Measurements from ENCODE around the gene KCNC4.
A peak's percentile ranks its signal among the peaks of the same experiment; 100 is the strongest.

Gene KCNC4

GRCh38 chr1:110212169-110213142 lies 2.3 kb downstream of the KCNC4 start:
- DNase-seq = peak; percentile 76

DNA sequence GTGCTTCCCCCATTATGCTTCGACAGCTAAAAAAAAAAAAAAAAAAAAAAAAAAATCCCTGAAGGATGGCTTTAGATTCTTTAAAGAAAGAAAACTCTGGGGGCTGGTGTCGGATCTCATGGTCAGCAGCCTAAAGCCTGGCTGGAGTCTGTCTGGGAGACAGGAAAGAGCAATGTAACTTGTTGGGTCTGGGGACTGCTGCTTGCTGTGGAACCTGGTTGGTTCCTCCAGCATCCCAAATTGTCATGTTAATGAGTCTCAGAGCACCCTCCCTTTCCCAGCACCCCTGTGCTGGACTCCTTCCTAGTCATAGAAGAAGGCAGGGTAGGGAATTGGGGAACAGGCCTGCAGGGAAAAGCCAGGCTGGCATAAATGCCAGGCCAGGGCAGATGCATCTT lies 3.0 kb downstream of the KCNC4 start:
- DNase-seq = no peak

GRCh38 chr1:110214454-110215404 lies 4.6 kb downstream of the KCNC4 start:
- DNase-seq = peak; percentile 61

- DNase-seq = no peak
These were observed 5.8 kb downstream of the KCNC4 start for GRCh38 chr1:110215621-110216515.

DNA sequence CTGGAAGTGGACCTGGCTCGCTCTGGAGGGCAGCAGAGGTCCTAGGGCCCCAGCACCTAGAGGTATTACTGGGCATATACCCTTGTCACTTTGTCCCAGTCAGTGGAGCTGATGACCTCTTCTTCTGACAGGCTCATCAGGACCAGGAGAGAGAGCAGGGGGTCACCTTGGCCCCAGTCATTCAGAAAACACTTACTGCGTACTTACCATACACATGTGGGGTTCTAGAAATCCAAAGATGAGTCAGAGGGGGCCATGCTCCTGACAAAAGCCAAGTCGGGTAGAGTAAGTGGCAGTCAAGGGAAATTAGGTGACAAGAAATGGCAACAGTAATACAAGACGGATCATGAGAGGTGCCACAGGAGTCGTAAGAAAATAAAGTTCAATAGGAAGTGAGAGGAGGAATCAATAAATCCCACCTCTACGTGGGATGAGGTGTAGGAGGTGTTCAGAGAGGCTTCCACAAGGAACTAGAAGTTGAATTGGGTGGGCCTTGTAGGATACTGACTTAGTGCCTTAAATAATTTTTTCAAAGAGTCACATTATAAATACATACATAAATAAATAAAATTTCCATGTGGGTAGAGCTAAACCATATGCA lies 6.8 kb downstream of the KCNC4 start:
- DNase-seq = no peak

GRCh38 chr1:110218137-110218536 lies 8.0 kb downstream of the KCNC4 start:
- DNase-seq = no peak

DNA sequence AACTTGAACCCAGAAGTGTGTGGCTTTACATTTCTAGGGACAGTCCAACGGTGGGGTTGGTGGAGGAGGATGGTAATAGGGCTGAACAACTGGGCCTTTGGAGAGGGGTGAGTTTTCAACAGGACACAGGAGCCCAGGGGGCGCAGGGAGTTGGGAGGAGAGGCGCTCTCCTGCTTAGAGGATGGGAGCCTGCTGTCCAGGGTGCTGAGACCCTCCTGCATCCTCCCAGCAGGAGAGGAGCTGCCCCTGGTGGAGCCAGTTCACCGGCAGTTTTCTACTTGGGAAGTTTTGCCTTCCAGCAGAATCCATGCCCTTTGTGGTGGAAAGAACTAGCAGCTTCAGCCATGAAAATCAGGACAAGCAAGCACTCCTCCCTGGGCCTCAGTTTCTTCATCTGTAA lies 8.6 kb downstream of the KCNC4 start:
- DNase-seq = no peak

DNA sequence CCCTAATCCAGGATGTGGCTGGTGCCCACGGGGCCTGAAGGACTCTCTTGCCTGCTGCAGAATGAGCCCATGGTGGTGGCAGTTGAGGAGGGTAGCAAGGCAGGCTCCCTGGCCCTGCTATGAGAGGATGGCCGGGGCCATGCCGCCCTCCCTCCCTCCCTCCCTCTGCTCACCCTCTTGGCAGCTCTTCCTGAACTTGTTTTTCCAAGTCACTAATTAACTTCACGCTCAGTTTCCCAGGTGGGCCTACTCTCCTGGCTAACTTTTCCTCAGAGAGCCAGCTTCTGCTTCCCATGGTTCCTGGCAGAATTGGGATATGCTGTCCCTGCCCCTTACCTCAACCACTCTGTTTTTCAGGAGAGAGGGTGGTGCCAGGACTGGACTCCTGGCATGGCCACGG lies 10.2 kb downstream of the KCNC4 start:
- DNase-seq = no peak

- no peak for DNase-seq
These were observed 11.0 kb downstream of the KCNC4 start for GRCh38 chr1:110221119-110221518.

DNA sequence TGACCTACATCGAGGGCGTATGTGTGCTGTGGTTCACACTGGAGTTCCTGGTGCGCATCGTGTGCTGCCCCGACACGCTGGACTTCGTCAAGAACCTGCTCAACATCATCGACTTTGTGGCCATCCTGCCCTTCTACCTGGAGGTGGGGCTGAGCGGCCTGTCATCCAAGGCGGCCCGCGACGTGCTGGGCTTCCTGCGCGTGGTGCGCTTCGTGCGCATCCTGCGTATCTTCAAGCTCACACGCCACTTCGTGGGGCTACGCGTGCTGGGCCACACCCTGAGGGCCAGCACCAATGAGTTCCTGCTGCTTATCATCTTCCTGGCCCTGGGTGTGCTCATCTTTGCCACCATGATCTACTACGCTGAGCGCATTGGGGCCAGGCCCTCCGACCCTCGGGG lies 13.0 kb downstream of the KCNC4 start:
- no peak for DNase-seq

- no peak for DNase-seq
These were observed 13.5 kb downstream of the KCNC4 start for GRCh38 chr1:110223581-110223980.

DNA sequence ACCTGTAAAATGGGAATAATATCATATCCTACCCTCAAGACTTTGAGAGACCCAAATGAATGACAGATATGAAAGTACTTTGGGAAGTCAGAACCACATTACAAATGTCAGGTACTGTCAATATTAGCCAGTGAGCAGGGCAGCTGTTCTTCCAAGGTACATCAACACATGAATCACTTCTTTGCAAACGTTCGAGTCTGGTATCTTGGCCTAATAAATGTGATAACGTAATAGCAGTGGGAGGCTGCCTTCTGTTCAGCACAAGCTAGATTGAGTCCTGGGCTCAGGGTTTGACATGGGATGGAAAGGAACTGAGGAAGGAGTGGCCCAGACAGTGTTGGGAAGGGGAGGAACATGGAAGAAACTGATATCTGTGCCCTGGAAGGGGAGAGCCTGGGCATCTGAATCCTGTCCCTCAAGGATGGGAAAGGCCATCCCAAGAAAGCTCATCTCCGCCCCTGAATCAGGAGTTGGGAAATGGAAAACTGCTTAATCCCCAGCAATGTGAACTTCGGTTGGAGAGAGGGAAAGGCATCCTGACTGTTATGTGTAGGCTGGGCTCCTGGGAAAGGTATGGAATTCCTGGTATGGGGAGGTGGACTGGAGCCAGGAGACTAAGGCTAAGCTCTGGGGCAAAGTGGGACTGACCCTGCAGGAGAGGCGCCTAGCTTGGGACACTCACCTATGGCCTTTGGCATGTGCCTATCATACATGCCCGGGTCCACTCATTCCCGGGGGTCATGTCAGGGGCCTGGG lies 14.3 kb downstream of the KCNC4 start:
- no peak for DNase-seq

GRCh38 chr1:110225212-110225611 lies 15.1 kb downstream of the KCNC4 start:
- no peak for DNase-seq

DNA sequence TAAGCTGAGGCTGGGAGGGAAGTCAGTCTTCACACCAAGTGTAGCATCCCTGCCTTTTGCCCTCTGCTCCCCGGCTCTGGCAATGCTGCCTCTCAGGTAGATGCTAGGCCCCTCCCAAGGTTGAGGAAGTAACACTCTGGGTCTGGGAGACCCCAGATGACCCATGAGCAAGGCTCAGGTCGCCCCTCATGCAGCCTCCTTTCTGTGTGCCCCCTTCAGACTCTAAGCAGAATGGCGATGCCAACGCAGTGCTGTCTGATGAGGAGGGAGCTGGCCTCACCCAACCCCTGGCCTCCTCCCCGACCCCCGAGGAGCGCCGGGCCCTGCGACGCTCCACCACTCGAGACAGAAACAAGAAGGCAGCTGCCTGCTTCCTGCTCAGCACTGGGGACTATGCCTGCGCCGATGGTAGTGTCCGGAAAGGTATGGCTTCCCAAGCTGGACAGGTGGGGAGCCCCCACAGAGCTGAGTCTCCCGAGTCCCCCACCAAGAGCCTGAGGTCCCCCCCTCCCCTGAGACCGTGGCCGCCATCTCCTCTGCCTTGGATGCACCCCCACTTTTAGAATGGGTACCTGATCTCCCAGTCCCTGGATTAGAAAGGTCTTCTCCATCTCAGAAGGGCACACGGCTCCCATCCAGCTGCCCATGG lies 15.8 kb downstream of the KCNC4 start:
- no peak for DNase-seq

GRCh38 chr1:110227774-110228173 lies 17.7 kb downstream of the KCNC4 start:
- no peak for DNase-seq

DNA sequence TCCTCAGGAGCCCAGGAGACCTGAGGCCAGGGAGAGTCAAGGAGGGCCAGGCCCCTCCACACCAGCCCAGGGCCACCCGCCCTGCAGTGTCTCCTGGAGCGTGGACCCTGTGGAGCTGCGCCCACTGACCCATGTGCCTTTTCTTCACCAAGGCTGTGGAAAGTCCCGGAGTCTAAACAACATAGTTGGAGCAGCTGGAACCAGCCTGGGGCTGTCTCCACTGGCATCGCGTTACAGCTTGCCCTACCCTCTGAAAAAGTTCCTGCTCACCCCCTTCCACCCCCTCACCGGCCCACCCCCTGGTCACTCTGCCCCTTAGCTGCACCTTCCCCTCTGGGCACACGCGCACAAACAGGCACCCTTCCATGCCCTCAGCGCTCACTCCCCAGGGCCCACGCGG lies 18.3 kb downstream of the KCNC4 start:
- no peak for DNase-seq

- DNase-seq = no peak
These were observed 18.8 kb downstream of the KCNC4 start for GRCh38 chr1:110228869-110229268.

DNA sequence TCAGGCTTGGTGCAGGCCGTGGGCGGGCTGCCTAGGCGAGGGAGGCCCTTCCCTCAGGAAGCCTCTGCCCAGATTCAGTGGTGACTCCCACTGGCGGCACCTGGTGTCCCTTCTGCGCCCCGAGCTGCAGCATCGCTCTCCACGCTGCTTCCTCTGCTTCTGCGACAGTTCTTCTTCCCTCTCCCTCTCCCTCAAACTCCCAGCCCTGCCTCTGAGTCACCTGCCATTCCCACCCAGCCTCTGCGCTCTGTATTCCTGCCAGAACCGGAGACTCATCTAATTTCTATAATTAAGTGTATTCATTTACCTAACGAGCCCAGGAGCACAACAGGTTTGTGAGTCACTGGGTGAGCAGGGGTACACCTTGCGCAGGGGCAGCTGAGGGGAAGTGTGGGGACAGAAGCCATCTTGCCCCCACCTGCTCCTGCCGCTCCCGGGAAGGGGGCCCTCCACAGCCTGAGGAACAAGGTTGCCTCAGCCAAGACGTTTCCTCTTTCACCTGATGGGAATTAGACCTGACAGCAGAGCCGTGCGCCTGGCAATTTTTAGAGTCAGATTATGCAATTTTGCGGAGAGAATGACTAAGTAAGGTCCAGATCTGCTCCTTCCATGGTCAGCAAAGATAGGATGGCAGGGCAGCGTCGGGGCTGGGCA lies 19.4 kb downstream of the KCNC4 start:
- no peak for DNase-seq

- no peak for DNase-seq
These were observed 20.5 kb downstream of the KCNC4 start for GRCh38 chr1:110230381-110231199.
